K562 (cell line): Measurements from ENCODE around the gene PTRHD1. TPM values are rescaled to one million over a fixed set of nuclear protein-coding genes. Genes with fewer than 3 reads are reported as not detected.

Experiments used
- CREB3L1 ChIP-seq: fragments of 450-650 bp; IDR thresholded peaks from 2 replicates; pipeline ENCODE4 v1.6.1; 2014; ENCODE audit warnings: low read depth, mild to moderate bottlenecking, moderate library complexity, borderline replicate concordance
- CTCF ChIP-seq, 3 experiments: IDR thresholded peaks in 2 of 3; conservative IDR thresholded peaks in 1 of 3; 2 replicates each; pipeline ENCODE4 v1.5.1; 2011 to 2012; ENCODE audit warnings: low read length in 3 of 3, mild to moderate bottlenecking in 3 of 3, control low read depth in 2 of 3, improper control_type of control experiment in 1 of 3, inconsistent platforms in 1 of 3, low read depth in 1 of 3, mixed read lengths in 1 of 3, moderate library complexity in 1 of 3; ENCODE audit not compliant: insufficient read depth in 2 of 3
- FOXP4 ChIP-seq: sonication (generic); formaldehyde crosslinking; IDR thresholded peaks from 2 replicates; pipeline ENCODE4 v1.8.0; 2022; ENCODE audit warnings: mild to moderate bottlenecking, missing genetic modification reagents, borderline replicate concordance
- MLX ChIP-seq, 2 experiments: fragments of 450-650 bp in 1 of 2; sonication (generic) in 1 of 2; formaldehyde crosslinking; conservative IDR thresholded peaks; 2 replicates each; pipeline versions ENCODE4 v1.4.0 to v1.8.1; 2020 to 2022; ENCODE audit warnings: mild to moderate bottlenecking in 1 of 2, missing genetic modification reagents in 1 of 2
- NCOA2 ChIP-seq, 2 experiments: fragments of 450-650 bp; IDR thresholded peaks; 2 replicates each; pipeline ENCODE4 v1.6.1; 2018; ENCODE audit warnings: mild to moderate bottlenecking in 2 of 2, moderate library complexity in 1 of 2; ENCODE audit not compliant: partially characterized antibody in 2 of 2
- POLR3G ChIP-seq: IDR thresholded peaks from 2 replicates; pipeline ENCODE4 v1.6.1; 2011; ENCODE audit not compliant: insufficient read length, insufficient replicate concordance; ENCODE audit errors: extremely low read depth
- TCF7 ChIP-seq: sonication (generic); IDR thresholded peaks from 2 replicates; pipeline ENCODE4 v1.6.1; 2016; ENCODE audit warnings: antibody characterized with exemption, borderline replicate concordance
- TSC22D4 ChIP-seq: fragments of 450-650 bp; IDR thresholded peaks from 2 replicates; pipeline ENCODE4 v1.6.1; 2016; ENCODE audit warnings: missing genetic modification characterization, missing biosample characterization, control low read depth
- USF2 ChIP-seq: sonication (generic); formaldehyde crosslinking; IDR thresholded peaks from 2 replicates; pipeline ENCODE4 v1.5.0; 2020; ENCODE audit warnings: missing genetic modification reagents
- ZNF449 ChIP-seq: fragments of 250-450 bp; sonication (Bioruptor Pico); IDR thresholded peaks from 2 replicates; pipeline ENCODE4 v1.8.0; 2022; ENCODE audit warnings: moderate library complexity, mild to moderate bottlenecking, inconsistent platforms
- ZNF507 ChIP-seq: conservative IDR thresholded peaks from 2 replicates; pipeline ENCODE4 v1.6.1; 2017; ENCODE audit warnings: missing genetic modification characterization, missing compliant biosample characterization
- ZNF583 ChIP-seq: fragments of 250-450 bp; sonication (Bioruptor Pico); IDR thresholded peaks from 2 replicates; pipeline ENCODE4 v1.4.0; 2020
- polyA plus RNA-seq, 8 experiments: library from polyadenylated mRNA; depleted of rRNA in 4 of 8; stranded (reverse) in 5 of 8; unstranded in 3 of 8; fragments of >200 nt; fragmentation: Nextera tagmentation in 2 of 8; fragmentation: Illumina TruSeq in 1 of 8; extraction: Ambion mirVana in 2 of 8; extraction: Trizol in 1 of 8; gene quantifications; 2 replicates each; pipeline versions ENCODE4 v1.2.1 to v1.2.3, GENCODE V29; 2011 to 2014; ENCODE audit warnings: inconsistent platforms in 1 of 8, missing spikeins in 1 of 8
- total RNA-seq, 7 experiments: library from RNA; depleted of rRNA in 6 of 7; stranded (reverse); fragments of >200 nt in 6 of 7; fragmentation: Illumina TruSeq in 2 of 7; extraction: Trizol in 2 of 7; gene quantifications; 2 replicates each; pipeline versions ENCODE4 v1.2.1 to v1.2.3, GENCODE V29; 2011 to 2021; ENCODE audit warnings: low replicate concordance in 1 of 7

The PTRHD1 gene
- total and polyA plus RNA-seq, 9 of the 15 experiments (the other 6 are each of a cell fraction or from before 2014, with no cell fraction given): 15.8 to 83.2 (median 46.6) TPM

GRCh38 chr2:24792874-24793760 is at the start of gene PTRHD1, which contains the start of gene CENPO (continued):
- no peak for TF ChIP-seq NCOA2 (IDR thresholded peaks at IDR 0.05; ENCODE audit: partially characterized antibody in 2 of 2)
- no peak for TF ChIP-seq MLX (CRISPR knock-in tag; conservative IDR thresholded peaks at IDR 0.05)
- no peak for TF ChIP-seq POLR3G
- no peak for TF ChIP-seq ZNF449
- peak; percentile 82 to 87 (median 85) for TF ChIP-seq CTCF (IDR thresholded peaks at IDR 0.05 in 2 of 3, conservative IDR thresholded peaks at IDR 0.05 in 1 of 3; ENCODE audit: insufficient read depth in 2 of 3, low read depth in 1 of 3, low read length in 3 of 3)
- TF ChIP-seq ZNF507 (tag): no peak
- TF ChIP-seq FOXP4 (CRISPR knock-in tag): no peak
- TF ChIP-seq ZNF583 (CRISPR knock-in tag): no peak
- peak; percentile 93 for TF ChIP-seq CREB3L1
- 0 out of 2 replicates have a peak, but pooled peaks have one; percentile 18 for TF ChIP-seq TCF7
- TF ChIP-seq TSC22D4 (tag): no peak
- no peak for TF ChIP-seq USF2 (CRISPR knock-in tag)
